Activated CD8-positive, alpha-beta memory T cell treated with anti-CD3 and anti-CD28 coated beads for 48 hours (primary cell): ENCODE data around the gene HTRA3.

Experiments
- DNase-seq, 3 experiments: peaks; one replicate each; pipeline ENCODE4 v3.0.0-alpha.2; 2020; ENCODE audit warnings: low read depth in 2 of 3, low spot score in 2 of 3

The HTRA3 gene

GRCh38 chr4:8322794-8323704 lies 53.5 kb downstream of the HTRA3 start:
- no peak for DNase-seq

DNA sequence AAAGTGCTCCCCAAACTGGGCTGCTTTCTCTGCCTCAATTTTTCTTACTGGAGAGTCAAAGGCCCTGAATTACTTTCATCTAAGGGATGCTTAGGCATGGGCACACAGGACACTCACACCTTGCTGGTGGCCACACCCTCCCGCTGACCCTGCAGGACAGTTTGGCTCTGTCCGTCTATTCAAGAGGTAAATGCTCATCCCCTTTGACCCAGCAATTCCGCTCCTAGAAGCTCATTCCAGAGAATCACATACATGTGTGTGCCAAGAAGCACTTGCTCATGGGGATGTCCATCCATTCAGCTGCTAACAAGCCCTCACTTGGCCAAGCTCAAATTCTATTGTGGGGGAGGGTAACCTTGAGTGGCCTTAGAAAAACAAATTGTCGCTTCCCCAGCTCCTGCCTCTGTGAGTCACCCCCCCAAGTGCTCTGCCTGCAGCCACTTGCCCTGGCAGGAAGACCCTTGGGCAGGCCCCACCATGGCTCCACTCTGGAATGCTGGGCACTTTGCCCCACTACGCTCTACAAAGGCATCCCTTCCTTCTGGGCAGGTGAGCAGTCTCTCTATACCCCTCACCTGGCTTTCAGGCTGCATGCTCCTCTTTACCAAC lies 54.5 kb downstream of the HTRA3 start:
- no peak for DNase-seq

DNA sequence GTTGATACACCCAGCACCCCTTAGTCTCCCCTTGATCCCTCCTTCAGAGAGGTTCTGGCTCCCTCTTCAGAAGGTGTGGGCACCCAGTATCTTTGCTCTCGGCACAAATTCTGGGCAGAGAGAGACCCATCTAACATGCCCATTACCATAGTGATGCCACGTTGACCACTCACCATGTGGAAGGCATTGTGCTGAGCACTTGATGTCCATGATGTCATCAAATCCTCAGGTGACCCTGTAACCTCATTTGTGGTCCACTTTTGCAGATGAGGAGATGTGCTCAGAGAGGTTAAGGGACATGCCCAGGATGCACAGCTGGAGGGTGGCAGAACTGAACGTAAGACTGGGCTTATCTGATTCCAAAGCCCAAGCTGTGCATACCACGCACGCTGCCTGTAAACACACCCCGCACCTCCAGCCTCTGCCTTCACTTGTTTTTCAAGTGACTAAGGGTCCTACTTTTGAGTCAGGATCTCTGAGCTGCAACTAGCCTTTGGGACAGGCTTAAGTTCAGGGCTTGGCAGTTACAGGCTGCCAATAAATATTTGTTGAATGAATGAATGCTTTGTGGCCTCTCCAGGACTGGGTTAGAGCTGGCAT lies 55.2 kb downstream of the HTRA3 start:
- no peak for DNase-seq

GRCh38 chr4:8325291-8325973 lies 55.9 kb downstream of the HTRA3 start:
- DNase-seq: no peak

- no peak for DNase-seq
Observed at GRCh38 chr4:8326206-8326605, 56.7 kb downstream of the HTRA3 start.

- no peak for DNase-seq
Observed at GRCh38 chr4:8328456-8328855, 58.9 kb downstream of the HTRA3 start.

- no peak for DNase-seq
Observed at GRCh38 chr4:8328866-8329559, 59.5 kb downstream of the HTRA3 start.

DNA sequence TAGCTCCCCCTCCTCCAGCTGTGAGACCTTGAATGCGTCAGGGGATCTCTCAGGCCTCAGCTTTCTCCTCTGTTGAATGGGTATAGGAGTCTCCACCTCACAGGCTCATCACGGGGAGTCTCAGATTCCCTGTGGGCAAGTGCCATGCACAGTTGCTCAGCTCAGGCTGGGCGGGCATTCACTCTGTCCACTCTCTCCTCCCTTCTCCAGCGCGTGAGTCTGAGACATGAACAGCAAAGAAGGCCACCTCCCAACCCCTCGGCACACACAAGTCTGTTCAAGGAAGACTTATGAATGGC lies 60.0 kb downstream of the HTRA3 start:
- no peak for DNase-seq

GRCh38 chr4:8329859-8330761 lies 60.6 kb downstream of the HTRA3 start:
- DNase-seq: no peak

- no peak for DNase-seq
Observed at GRCh38 chr4:8330821-8331574, 61.4 kb downstream of the HTRA3 start.

DNA sequence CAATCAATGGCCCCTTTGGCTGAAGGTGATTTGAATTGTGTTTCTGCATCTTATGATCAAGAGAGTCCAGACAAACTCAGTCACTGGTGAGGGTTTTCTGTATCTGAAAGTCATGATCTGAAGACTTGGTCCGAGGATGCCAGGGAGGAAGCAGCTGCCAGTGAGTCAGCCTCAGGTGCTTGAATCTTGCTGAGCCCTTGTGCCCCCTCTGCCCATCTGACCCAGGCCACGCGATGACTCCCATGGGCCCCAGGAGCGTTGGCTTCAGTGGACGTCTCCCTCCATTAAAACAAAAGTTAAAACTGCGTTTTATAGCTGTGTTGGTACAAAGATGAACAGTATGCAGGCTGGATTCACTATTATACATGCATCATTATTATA lies 62.0 kb downstream of the HTRA3 start:
- no peak for DNase-seq

GRCh38 chr4:8332038-8332857 lies 62.7 kb downstream of the HTRA3 start:
- DNase-seq: no peak

GRCh38 chr4:8332891-8333331 lies 63.4 kb downstream of the HTRA3 start:
- no peak for DNase-seq

DNA sequence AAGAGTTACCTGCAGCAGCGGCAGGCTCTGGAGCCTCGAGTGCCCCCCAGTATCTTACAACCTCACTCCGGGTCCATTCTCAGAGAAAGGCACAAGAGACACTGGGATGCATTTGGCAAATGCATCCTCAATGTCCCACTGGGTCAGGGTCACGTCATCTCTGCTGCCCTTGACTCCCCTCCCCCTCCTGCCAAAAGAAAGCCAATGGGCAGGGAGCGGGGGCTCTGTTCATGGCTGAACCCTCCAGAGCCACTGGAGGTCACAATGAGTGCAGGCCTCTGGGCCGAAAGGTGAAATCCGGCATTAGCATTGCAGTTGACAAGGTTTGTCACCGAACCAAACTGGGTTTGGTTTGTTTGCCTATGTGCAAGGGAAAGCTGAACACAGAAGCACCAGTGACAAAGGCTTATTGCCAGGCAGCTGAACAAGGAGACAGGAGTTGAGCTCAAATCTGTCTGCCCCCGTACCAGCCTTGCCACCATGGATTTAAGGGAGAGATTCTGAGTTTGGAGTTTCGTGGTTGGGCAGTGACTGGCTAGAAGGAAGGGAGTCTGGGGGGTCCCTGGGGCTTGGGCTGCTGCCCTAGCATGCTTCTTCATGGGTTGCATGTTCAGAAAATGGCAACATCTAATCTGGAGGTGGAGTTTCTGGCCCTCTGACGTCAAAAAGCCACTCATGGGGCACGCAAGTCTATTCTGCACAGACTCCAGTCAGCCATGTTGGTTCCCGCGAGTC lies 64.3 kb downstream of the HTRA3 start:
- DNase-seq: no peak

DNA sequence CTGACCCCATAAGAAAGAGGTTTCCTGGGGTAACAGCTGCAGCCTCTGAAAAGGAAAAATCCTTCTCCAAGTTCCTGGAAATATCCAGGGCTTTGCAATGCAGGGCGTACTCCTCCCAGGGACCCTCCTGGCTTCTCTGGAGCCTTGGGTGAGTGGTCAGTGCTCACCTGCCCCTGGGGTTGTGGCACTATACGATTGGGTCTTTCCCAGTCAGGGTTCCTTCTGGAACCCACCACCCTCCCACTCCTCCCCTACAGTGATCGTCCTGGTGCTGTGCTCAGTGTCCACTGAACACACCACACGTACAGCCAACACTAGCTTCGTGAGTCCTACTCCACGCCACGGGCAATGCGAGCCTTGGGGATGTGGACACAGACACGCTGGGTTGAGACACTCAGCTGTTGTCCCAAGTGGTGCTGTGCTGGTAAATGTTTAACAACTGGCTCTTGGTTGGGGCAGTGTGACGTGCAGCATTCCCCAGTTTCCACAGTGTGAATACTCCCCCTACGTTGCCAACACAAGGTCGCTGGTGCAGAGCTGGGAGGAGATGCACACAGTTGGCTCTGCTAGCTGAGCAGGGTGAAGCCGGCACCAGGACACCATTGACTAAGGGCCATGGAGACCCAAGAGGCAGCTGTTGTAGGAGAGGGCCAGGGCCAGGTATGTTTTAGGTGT lies 65.4 kb downstream of the HTRA3 start:
- DNase-seq: no peak

GRCh38 chr4:8335848-8336247 lies 66.3 kb downstream of the HTRA3 start:
- no peak for DNase-seq

- no peak for DNase-seq
Observed at GRCh38 chr4:8336412-8337075, 67.0 kb downstream of the HTRA3 start.
